Liver (tissue), 9 donors: ENCODE data around the gene RANGAP1. TPM values are rescaled to one million over a fixed set of nuclear protein-coding genes. Genes with fewer than 3 reads are reported as not detected.
A peak's percentile ranks its signal among the peaks of the same experiment; 100 is the strongest.

Source experiments
- DNase-seq: peaks from one replicate; pipeline ENCODE4 v3.0.0-alpha.2; 2017; ENCODE audit warnings: low spot score
- H3K27ac ChIP-seq, 2 donors: one replicate each; pipeline ENCODE4 v1.7.0; 2013; ENCODE audit warnings: inconsistent platforms in 2 of 2, low read length in 2 of 2, control low read depth in 1 of 2, low read depth in 1 of 2, mild to moderate bottlenecking in 1 of 2
- H3K27me3 ChIP-seq, 4 donors: one replicate each; pipeline versions ENCODE4 v1.6.1 to v1.7.0; 2013; ENCODE audit warnings: low read length in 3 of 4, inconsistent platforms in 1 of 4, mild to moderate bottlenecking in 1 of 4, moderate library complexity in 1 of 4; ENCODE audit not compliant: control insufficient read depth in 4 of 4, insufficient read depth in 4 of 4
- H3K36me3 ChIP-seq, 4 donors: one replicate each; pipeline versions ENCODE4 v1.6.1 to v1.7.0; 2013; ENCODE audit warnings: low read length in 3 of 4, mild to moderate bottlenecking in 3 of 4, low read depth in 1 of 4, moderate library complexity in 1 of 4; ENCODE audit not compliant: control insufficient read depth in 4 of 4, insufficient read depth in 3 of 4
- H3K4me1 ChIP-seq, 4 donors: one replicate each; pipeline versions ENCODE4 v1.6.1 to v1.7.0; 2013; ENCODE audit warnings: low read length in 3 of 4, mild to moderate bottlenecking in 3 of 4, moderate library complexity in 1 of 4; ENCODE audit not compliant: control insufficient read depth in 4 of 4, insufficient read depth in 4 of 4
- H3K4me3 ChIP-seq, 3 donors: one replicate each; pipeline versions ENCODE4 v1.6.1 to v1.7.0; 2013; ENCODE audit warnings: low read length in 3 of 3, control low read depth in 1 of 3, low read depth in 1 of 3, mild to moderate bottlenecking in 1 of 3
- H3K9ac ChIP-seq, 2 donors: one replicate each; pipeline ENCODE4 v1.7.0; 2013; ENCODE audit warnings: low read length in 2 of 2, mild to moderate bottlenecking in 2 of 2, moderate library complexity in 2 of 2, control low read depth in 1 of 2, low read depth in 1 of 2
- H3K9me3 ChIP-seq, 4 donors: one replicate each; pipeline versions ENCODE4 v1.6.1 to v1.7.0; 2013; ENCODE audit warnings: low read length in 3 of 4; ENCODE audit not compliant: control insufficient read depth in 4 of 4
- EGR1 ChIP-seq, 2 donors: IDR thresholded peaks; 2 replicates each; pipeline ENCODE4 v1.6.1; 2016 to 2018; ENCODE audit warnings: antibody characterized with exemption in 2 of 2, low read depth in 2 of 2
- FOXA1 ChIP-seq: IDR thresholded peaks from 2 replicates; pipeline ENCODE4 v1.6.1; 2016; ENCODE audit warnings: antibody characterized with exemption
- FOXA2 ChIP-seq: IDR thresholded peaks from 2 replicates; pipeline ENCODE4 v1.6.1; 2016; ENCODE audit warnings: antibody characterized with exemption
- GABPA ChIP-seq, 2 donors: IDR thresholded peaks in 1 of 2; conservative IDR thresholded peaks in 1 of 2; 2 replicates each; pipeline ENCODE4 v1.6.1; 2016; ENCODE audit warnings: antibody characterized with exemption in 2 of 2, mild to moderate bottlenecking in 1 of 2, moderate library complexity in 1 of 2
- HNF4A ChIP-seq, 2 donors: conservative IDR thresholded peaks; 2 replicates each; pipeline ENCODE4 v1.6.1; 2016; ENCODE audit warnings: antibody characterized with exemption in 2 of 2, mild to moderate bottlenecking in 2 of 2
- HNF4G ChIP-seq: IDR thresholded peaks from 2 replicates; pipeline ENCODE4 v1.6.1; 2016; ENCODE audit warnings: antibody characterized with exemption
- JUND ChIP-seq, 2 donors: IDR thresholded peaks; 2 replicates each; pipeline ENCODE4 v1.6.1; 2016; ENCODE audit warnings: antibody characterized with exemption in 2 of 2
- MAX ChIP-seq: IDR thresholded peaks from 2 replicates; pipeline ENCODE4 v1.6.1; 2016; ENCODE audit warnings: antibody characterized with exemption
- NR2F2 ChIP-seq: IDR thresholded peaks from 2 replicates; pipeline ENCODE4 v1.6.1; 2016; ENCODE audit warnings: antibody characterized with exemption
- RAD21 ChIP-seq, 2 donors: IDR thresholded peaks; 2 replicates each; pipeline ENCODE4 v1.6.1; 2016; ENCODE audit warnings: antibody characterized with exemption in 2 of 2, mild to moderate bottlenecking in 2 of 2
- REST ChIP-seq: IDR thresholded peaks from 2 replicates; pipeline ENCODE4 v1.6.1; 2016; ENCODE audit warnings: antibody characterized with exemption, mild to moderate bottlenecking
- RXRA ChIP-seq, 2 donors: IDR thresholded peaks; 2 replicates each; pipeline ENCODE4 v1.6.1; 2017 to 2018; ENCODE audit warnings: antibody characterized with exemption in 2 of 2, mild to moderate bottlenecking in 1 of 2
- SP1 ChIP-seq: IDR thresholded peaks from 2 replicates; pipeline ENCODE4 v1.6.1; 2018; ENCODE audit warnings: antibody characterized with exemption, mild to moderate bottlenecking
- TAF1 ChIP-seq: conservative IDR thresholded peaks from 2 replicates; pipeline ENCODE4 v1.6.1; 2016; ENCODE audit warnings: antibody characterized with exemption, mild to moderate bottlenecking
- YY1 ChIP-seq: IDR thresholded peaks from 2 replicates; pipeline ENCODE4 v1.6.1; 2016; ENCODE audit warnings: antibody characterized with exemption, mild to moderate bottlenecking
- WGBS: extraction: QIAGEN DNeasy Blood & Tissue Kit; methylation state at CpG from one replicate; pipeline ENCODE4 v1.1.7; 2013; 5-methylcytosine and 5-hydroxymethylcytosine counted together
- polyA plus RNA-seq, 2 donors: library from polyadenylated mRNA; stranded (reverse) in 1 of 2; unstranded in 1 of 2; fragments of 200-250 nt in 1 of 2; fragments of >200 nt in 1 of 2; fragmentation: Nextera tagmentation in 1 of 2; extraction: Ambion mirVana in 1 of 2; gene quantifications; one replicate each; pipeline versions ENCODE4 v1.2.1 to v1.2.3, GENCODE V29; 2013 to 2015
- total RNA-seq, 2 donors: library from RNA; depleted of rRNA; stranded (reverse); fragments of >200 nt; gene quantifications; one replicate each; pipeline ENCODE4 v1.2.3, GENCODE V29; 2014
- TF ChIP-seq, protein P1 (sequence below): fragments of 150-350 bp; IDR thresholded peaks from 2 replicates; pipeline ENCODE4 v1.5.1; 2017; ENCODE audit warnings: improper control_type of control experiment, low read depth, low read length; ENCODE audit not compliant: missing input control
- TF ChIP-seq, protein P2 (sequence below): IDR thresholded peaks from 2 replicates; pipeline ENCODE4 v1.6.1; 2016; ENCODE audit warnings: antibody characterized with exemption
- donor health status: healthy.
- donor health status: healthy.
- donor health status: healthy.
- donor health status: healthy.
- donor health status: healthy.

RANGAP1 gene
- total and polyA plus RNA-seq, 4 donors = 12.0 to 40.3 (median 33.3) TPM

- peaks cover 3 to 29% (median 20%) of the 10 kb centered on the region in 4 donors for H3K4me1 ChIP-seq
- no peak overlapping the region for H3K27ac ChIP-seq
- H3K9me3 ChIP-seq = no peaks in the 10 kb centered on the region
- H3K27me3 ChIP-seq = no peaks in the 10 kb centered on the region
- no peak overlapping the region for H3K9ac ChIP-seq
- H3K4me3 ChIP-seq = no peak overlapping the region
- no peak for TF ChIP-seq FOXA1
- TF ChIP-seq, protein P1, sequence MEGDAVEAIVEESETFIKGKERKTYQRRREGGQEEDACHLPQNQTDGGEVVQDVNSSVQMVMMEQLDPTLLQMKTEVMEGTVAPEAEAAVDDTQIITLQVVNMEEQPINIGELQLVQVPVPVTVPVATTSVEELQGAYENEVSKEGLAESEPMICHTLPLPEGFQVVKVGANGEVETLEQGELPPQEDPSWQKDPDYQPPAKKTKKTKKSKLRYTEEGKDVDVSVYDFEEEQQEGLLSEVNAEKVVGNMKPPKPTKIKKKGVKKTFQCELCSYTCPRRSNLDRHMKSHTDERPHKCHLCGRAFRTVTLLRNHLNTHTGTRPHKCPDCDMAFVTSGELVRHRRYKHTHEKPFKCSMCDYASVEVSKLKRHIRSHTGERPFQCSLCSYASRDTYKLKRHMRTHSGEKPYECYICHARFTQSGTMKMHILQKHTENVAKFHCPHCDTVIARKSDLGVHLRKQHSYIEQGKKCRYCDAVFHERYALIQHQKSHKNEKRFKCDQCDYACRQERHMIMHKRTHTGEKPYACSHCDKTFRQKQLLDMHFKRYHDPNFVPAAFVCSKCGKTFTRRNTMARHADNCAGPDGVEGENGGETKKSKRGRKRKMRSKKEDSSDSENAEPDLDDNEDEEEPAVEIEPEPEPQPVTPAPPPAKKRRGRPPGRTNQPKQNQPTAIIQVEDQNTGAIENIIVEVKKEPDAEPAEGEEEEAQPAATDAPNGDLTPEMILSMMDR = no peak
- TF ChIP-seq REST = no peak
- no peak for TF ChIP-seq EGR1 (IDR thresholded peaks at IDR 0.05; ENCODE audit: low read depth in 2 of 2)
- TF ChIP-seq MAX = no peak
- no peak for TF ChIP-seq NR2F2
- TF ChIP-seq TAF1 = no peak
- no peak for TF ChIP-seq SP1
- TF ChIP-seq, protein P2, sequence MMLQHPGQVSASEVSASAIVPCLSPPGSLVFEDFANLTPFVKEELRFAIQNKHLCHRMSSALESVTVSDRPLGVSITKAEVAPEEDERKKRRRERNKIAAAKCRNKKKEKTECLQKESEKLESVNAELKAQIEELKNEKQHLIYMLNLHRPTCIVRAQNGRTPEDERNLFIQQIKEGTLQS = no peak
- no peak for TF ChIP-seq HNF4G
- TF ChIP-seq GABPA (IDR thresholded peaks at IDR 0.05 in 1 of 2, conservative IDR thresholded peaks at IDR 0.05 in 1 of 2) = no peak
- no peak for TF ChIP-seq HNF4A (conservative IDR thresholded peaks at IDR 0.05)
- TF ChIP-seq RXRA (IDR thresholded peaks at IDR 0.05) = no peak
- TF ChIP-seq RAD21 (IDR thresholded peaks at IDR 0.05) = no peak
- no peak for TF ChIP-seq FOXA2
- no peak for TF ChIP-seq YY1
- no peak for TF ChIP-seq JUND (IDR thresholded peaks at IDR 0.05)
- H3K36me3 ChIP-seq = peaks cover 8 to 45% (median 19%) of the 10 kb centered on the region in 4 donors
- 97% methylated on average over 11 of the region's 11 CpGs for WGBS
- no peak for DNase-seq
These were observed 49.1 kb upstream of the RANGAP1 start for GRCh38 chr22:41334951-41335635.

GRCh38 chr22:41334215-41334614 lies 48.2 kb upstream of the RANGAP1 start:
- Histone ChIP-seq H3K9me3 (no peaks in the 10 kb centered on the region), H3K27me3 (no peaks in the 10 kb centered on the region), H3K9ac (no peak overlapping the region), H3K4me3 (no peak overlapping the region), H3K27ac (no peak overlapping the region), H3K4me1 (peaks cover 3 to 22% (median 17%) of the 10 kb centered on the region in 4 donors), H3K36me3 (peaks cover 10 to 48% (median 19%) of the 10 kb centered on the region in 4 donors)
- TF ChIP-seq SP1 = peak; percentile 39
- TF ChIP-seq YY1 = peak; percentile 38
- TF ChIP-seq, protein P1 = peak; percentile 12
- TF ChIP-seq RXRA (IDR thresholded peaks at IDR 0.05) = peak; percentile 63 to 95
- TF ChIP-seq NR2F2 = no peak
- peak in 1 of 2 donors; percentile 46 for TF ChIP-seq JUND (IDR thresholded peaks at IDR 0.05)
- TF ChIP-seq HNF4A (conservative IDR thresholded peaks at IDR 0.05) = peak; percentile 49 to 85
- peak; percentile 52 to 63 for TF ChIP-seq RAD21 (IDR thresholded peaks at IDR 0.05)
- no peak for TF ChIP-seq GABPA (IDR thresholded peaks at IDR 0.05 in 1 of 2, conservative IDR thresholded peaks at IDR 0.05 in 1 of 2)
- TF ChIP-seq REST = peak; percentile 59
- WGBS = 35% methylated on average over 3 of the region's 3 CpGs
- DNase-seq = no peak
